Activated naive CD4-positive, alpha-beta T cell treated with anti-CD3 and anti-CD28 coated beads, Interleukin-2, amount 10 ng/mL, durations not matched to agents 7 days and 5 days (primary cell): Measurements from ENCODE around the gene RND3.

Experiments
- CTCF ChIA-PET: fragments of 350-600 bp; sonication (Branson Sonifier 250); formaldehyde crosslinking; loops from one replicate; lab custom pipeline; 2021; ENCODE audit warnings: antibody characterized with exemption; lab: Charles Lee
- DNase-seq: peaks from one replicate; pipeline ENCODE4 v3.0.0-alpha.2; 2020
- H3K27ac Mint-ChIP-seq: one replicate; pipeline ENCODE4 v1.8.0; 2021; ENCODE audit warnings: mild to moderate bottlenecking, moderate library complexity, mixed read lengths
- H3K27me3 Mint-ChIP-seq: one replicate; pipeline ENCODE4 v1.8.0; 2021; ENCODE audit warnings: mild to moderate bottlenecking, mixed read lengths
- H3K36me3 Mint-ChIP-seq: one replicate; pipeline ENCODE4 v1.8.0; 2021; ENCODE audit warnings: mixed read lengths
- H3K4me1 Mint-ChIP-seq: one replicate; pipeline ENCODE4 v1.8.0; 2021; ENCODE audit warnings: mixed read lengths
- H3K4me3 Mint-ChIP-seq: one replicate; pipeline ENCODE4 v1.8.0; 2021; ENCODE audit warnings: mild to moderate bottlenecking, moderate library complexity, mixed read lengths
- H3K9me3 Mint-ChIP-seq: one replicate; pipeline ENCODE4 v1.8.0; 2021; ENCODE audit warnings: mixed read lengths

Gene RND3

GRCh38 chr2:150474326-150475074 is 13.0 kb downstream of the RND3 start:
- no peak for DNase-seq
- Mint-ChIP-seq H3K9me3 (no peaks in the 10 kb centered on the region), H3K4me3 (no peak overlapping the region), H3K27me3 (no peaks in the 10 kb centered on the region), H3K27ac (no peak overlapping the region), H3K36me3 (no peaks in the 10 kb centered on the region), H3K4me1 (no peaks in the 10 kb centered on the region)
- CTCF ChIA-PET, result no interaction called here

GRCh38 chr2:150473767-150474166 is 13.7 kb downstream of the RND3 start:
- no peak overlapping the region for H3K4me3 Mint-ChIP-seq
- no peaks in the 10 kb centered on the region for H3K4me1 Mint-ChIP-seq
- no peak overlapping the region for H3K27ac Mint-ChIP-seq
- no peaks in the 10 kb centered on the region for H3K36me3 Mint-ChIP-seq
- no peaks in the 10 kb centered on the region for H3K27me3 Mint-ChIP-seq
- CTCF ChIA-PET, result no interaction called here
- DNase-seq, result no peak
- H3K9me3 Mint-ChIP-seq, result no peaks in the 10 kb centered on the region

- no peak overlapping the region for H3K4me3 Mint-ChIP-seq
- H3K27ac Mint-ChIP-seq, result no peak overlapping the region
- no peaks in the 10 kb centered on the region for H3K36me3 Mint-ChIP-seq
- H3K9me3 Mint-ChIP-seq, result no peaks in the 10 kb centered on the region
- H3K4me1 Mint-ChIP-seq, result no peaks in the 10 kb centered on the region
- no peaks in the 10 kb centered on the region for H3K27me3 Mint-ChIP-seq
- CTCF ChIA-PET, result no interaction called here
- DNase-seq, result no peak
These were observed 15.0 kb downstream of the RND3 start for GRCh38 chr2:150472511-150472899.

- no peak for DNase-seq
- CTCF ChIA-PET, result no interaction called here
- no peaks in the 10 kb centered on the region for H3K27me3 Mint-ChIP-seq
- H3K27ac Mint-ChIP-seq, result no peak overlapping the region
- no peaks in the 10 kb centered on the region for H3K36me3 Mint-ChIP-seq
- no peaks in the 10 kb centered on the region for H3K9me3 Mint-ChIP-seq
- no peaks in the 10 kb centered on the region for H3K4me1 Mint-ChIP-seq
- no peak overlapping the region for H3K4me3 Mint-ChIP-seq
These were observed 15.5 kb downstream of the RND3 start for GRCh38 chr2:150471813-150472510.

- Mint-ChIP-seq H3K4me1 (no peaks in the 10 kb centered on the region), H3K27ac (no peak overlapping the region), H3K9me3 (no peaks in the 10 kb centered on the region), H3K27me3 (no peaks in the 10 kb centered on the region), H3K4me3 (no peak overlapping the region), H3K36me3 (no peaks in the 10 kb centered on the region)
- CTCF ChIA-PET, result no interaction called here
- no peak for DNase-seq
These were observed 17.0 kb downstream of the RND3 start for GRCh38 chr2:150470435-150470834.

GRCh38 chr2:150469706-150470274 is 17.7 kb downstream of the RND3 start:
- Mint-ChIP-seq H3K27ac (no peak overlapping the region), H3K4me3 (no peak overlapping the region), H3K27me3 (no peaks in the 10 kb centered on the region), H3K4me1 (no peaks in the 10 kb centered on the region), H3K9me3 (no peaks in the 10 kb centered on the region), H3K36me3 (no peaks in the 10 kb centered on the region)
- CTCF ChIA-PET, result no interaction called here
- DNase-seq, result no peak

GRCh38 chr2:150468350-150468960 is 19.0 kb downstream of the RND3 start:
- CTCF ChIA-PET, result no interaction called here
- no peak overlapping the region for H3K27ac Mint-ChIP-seq
- no peaks in the 10 kb centered on the region for H3K4me1 Mint-ChIP-seq

GRCh38 chr2:150467621-150467963 is 19.9 kb downstream of the RND3 start:
- Mint-ChIP-seq H3K36me3 (no peaks in the 10 kb centered on the region), H3K27me3 (no peaks in the 10 kb centered on the region), H3K4me1 (no peaks in the 10 kb centered on the region), H3K4me3 (no peak overlapping the region), H3K9me3 (no peaks in the 10 kb centered on the region), H3K27ac (no peak overlapping the region)
- CTCF ChIA-PET, result no interaction called here
- no peak for DNase-seq

More at GRCh38 chr2:150468350-150468960, 19.0 kb downstream of the RND3 start:
- no peaks in the 10 kb centered on the region for H3K9me3 Mint-ChIP-seq
- H3K27me3 Mint-ChIP-seq, result no peaks in the 10 kb centered on the region
- no peaks in the 10 kb centered on the region for H3K36me3 Mint-ChIP-seq
- DNase-seq, result no peak
- H3K4me3 Mint-ChIP-seq, result no peak overlapping the region

- H3K27me3 Mint-ChIP-seq, result no peaks in the 10 kb centered on the region
- H3K4me1 Mint-ChIP-seq, result no peaks in the 10 kb centered on the region
- H3K27ac Mint-ChIP-seq, result no peak overlapping the region
- H3K36me3 Mint-ChIP-seq, result no peaks in the 10 kb centered on the region
- no peaks in the 10 kb centered on the region for H3K9me3 Mint-ChIP-seq
- CTCF ChIA-PET, result no interaction called here
- DNase-seq, result no peak
- no peak overlapping the region for H3K4me3 Mint-ChIP-seq
These were observed 20.5 kb downstream of the RND3 start for GRCh38 chr2:150466741-150467620.

GRCh38 chr2:150465703-150466569 is 21.5 kb downstream of the RND3 start:
- Mint-ChIP-seq H3K27me3 (no peaks in the 10 kb centered on the region), H3K4me1 (no peaks in the 10 kb centered on the region), H3K4me3 (no peak overlapping the region), H3K9me3 (no peaks in the 10 kb centered on the region), H3K36me3 (no peaks in the 10 kb centered on the region), H3K27ac (no peak overlapping the region)
- CTCF ChIA-PET, result no interaction called here
- no peak for DNase-seq

- CTCF ChIA-PET, result no interaction called here
- no peaks in the 10 kb centered on the region for H3K27me3 Mint-ChIP-seq
These were observed 22.5 kb downstream of the RND3 start for GRCh38 chr2:150464986-150465385.

GRCh38 chr2:150464270-150464669 is 23.2 kb downstream of the RND3 start:
- DNase-seq, result no peak
- Mint-ChIP-seq H3K36me3 (no peaks in the 10 kb centered on the region), H3K9me3 (no peaks in the 10 kb centered on the region), H3K4me3 (no peak overlapping the region), H3K27ac (no peak overlapping the region), H3K4me1 (no peaks in the 10 kb centered on the region), H3K27me3 (no peaks in the 10 kb centered on the region)
- CTCF ChIA-PET, result no interaction called here

More at GRCh38 chr2:150464986-150465385, 22.5 kb downstream of the RND3 start:
- Mint-ChIP-seq H3K9me3 (no peaks in the 10 kb centered on the region), H3K27ac (no peak overlapping the region), H3K4me1 (no peaks in the 10 kb centered on the region), H3K36me3 (no peaks in the 10 kb centered on the region), H3K4me3 (no peak overlapping the region)
- DNase-seq, result no peak

- Mint-ChIP-seq H3K27ac (no peak overlapping the region), H3K4me3 (no peak overlapping the region), H3K36me3 (no peaks in the 10 kb centered on the region), H3K27me3 (no peaks in the 10 kb centered on the region), H3K9me3 (no peaks in the 10 kb centered on the region), H3K4me1 (no peaks in the 10 kb centered on the region)
- CTCF ChIA-PET, result interaction anchor here (1.0 kb wide), 1 partner anchor 9 kb away, joined by 3 read pairs; no protein-coding TSS in a partner anchor
- no peak for DNase-seq
These were observed 24.7 kb downstream of the RND3 start for GRCh38 chr2:150462770-150463169.
